ENCODE results near the gene HHEX. TPM values are rescaled to one million over a fixed set of nuclear protein-coding genes. Genes with fewer than 3 reads are reported as not detected.

Gene HHEX
- total and polyA plus RNA-seq, 10 of the 15 experiments (the other 5 are each of a cell fraction or from before 2014, with no cell fraction given) = 3.9 to 32.8 (median 16.4) TPM

DNA sequence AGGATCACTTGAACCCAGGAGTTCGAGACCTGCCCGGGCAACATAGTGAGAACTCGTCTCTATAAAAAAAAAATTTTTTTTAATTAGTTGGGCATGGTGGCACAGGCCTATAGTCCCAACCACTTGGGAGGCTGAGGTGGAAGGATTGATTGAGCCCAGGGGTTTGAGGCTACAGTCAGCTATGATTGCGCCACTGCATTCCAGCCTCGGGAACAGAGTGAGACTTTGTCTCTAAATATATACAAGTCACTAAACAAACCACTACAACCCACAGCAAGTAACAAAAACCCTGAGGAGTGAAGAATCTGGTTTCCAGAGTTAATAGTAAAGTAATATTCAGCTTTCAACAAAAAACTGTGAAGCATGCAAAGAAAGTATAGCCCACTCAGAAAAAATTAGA is 32.7 kb upstream of the HHEX start:
- RAD21 ChIA-PET (ENCODE audit: unreplicated experiment) = no interaction called here
- WGBS (ENCODE audit: insufficient coverage, insufficient replicate concordance, low lambda C conversion rate, missing lambda C conversion rate) = 79% methylated on average over 5 of the region's 5 CpGs
- no peak for TF ChIP-seq ZNF274 (IDR thresholded peaks at IDR 0.05; ENCODE audit: insufficient read depth, insufficient read length)
- TF ChIP-seq NFYA (IDR thresholded peaks at IDR 0.05; ENCODE audit: borderline replicate concordance, low read depth, low read length) = no peak
- no peak for TF ChIP-seq TCF7 (IDR thresholded peaks at IDR 0.05; ENCODE audit: borderline replicate concordance)
- TF ChIP-seq MYC (IDR thresholded peaks at IDR 0.05; ENCODE audit: insufficient read depth, insufficient read length, insufficient replicate concordance, low read length, severe bottlenecking) = no peak
- no peak for TF ChIP-seq ZNF207 (IDR thresholded peaks at IDR 0.05; ENCODE audit: borderline replicate concordance)
- no peak for TF ChIP-seq ZNF24 (IDR thresholded peaks at IDR 0.05)
- no peak for TF ChIP-seq KAT2A (conservative IDR thresholded peaks at IDR 0.05; ENCODE audit: control insufficient read depth, low read depth, low read length)
- no peak for ATAC-seq
- CTCF ChIA-PET = interaction anchor here (0.7 to 1.0 kb wide), 3 partner anchors 29 to 224 kb away, joined by 3 to 5 read pairs (median 3); no protein-coding TSS in a partner anchor
- Histone ChIP-seq H3K9ac (ENCODE audit: control insufficient read depth, insufficient read depth, low read length) (no peak overlapping the region), H3K36me3 (ENCODE audit: control insufficient read depth in 2 of 2, insufficient read depth in 2 of 2, low read length in 1 of 2) (peaks cover 1 to 18% of the 10 kb centered on the region in 2 experiments), H3K9me3 (replicated peaks; ENCODE audit: control insufficient read depth, insufficient read depth, low read length) (no peaks in the 10 kb centered on the region; the same call in 2 of the 3 replicates), H3K27ac (ENCODE audit: control insufficient read depth, insufficient read depth) (no peak overlapping the region), H3K4me3 (no peak overlapping the region), H3K4me2 (ENCODE audit: control insufficient read depth, insufficient read depth) (no peak overlapping the region), H3K27me3 (replicated peaks in 1 of 2; ENCODE audit: control insufficient read depth in 2 of 2, insufficient read depth in 2 of 2, low read length in 1 of 2) (no peaks in the 10 kb centered on the region), H2AFZ (ENCODE audit: control insufficient read depth, low read depth, low read length) (no peak overlapping the region), H4K20me1 (ENCODE audit: control insufficient read depth, insufficient read depth) (no peaks in the 10 kb centered on the region), H3K79me2 (ENCODE audit: control insufficient read depth, insufficient read depth, low read length) (no peaks in the 10 kb centered on the region), H3K4me1 (ENCODE audit: control insufficient read depth, insufficient read depth, low read length) (no peaks in the 10 kb centered on the region)
- in situ Hi-C loops (cut with MboI) = no loop called here
- POLR2A ChIA-PET = no interaction called here
- no TSS peak for BruUV-seq (replicated peaks)
- FAIRE-seq = no peak
- SMC1A ChIA-PET (ENCODE audit: uncharacterized antibody, unreplicated experiment) = no interaction called here
- intact Hi-C loops (cut with micrococcal nuclease; ENCODE audit: unreplicated experiment) = no loop called here
- no peak for DNase-seq (ENCODE audit: low read depth, low spot score)

DNA sequence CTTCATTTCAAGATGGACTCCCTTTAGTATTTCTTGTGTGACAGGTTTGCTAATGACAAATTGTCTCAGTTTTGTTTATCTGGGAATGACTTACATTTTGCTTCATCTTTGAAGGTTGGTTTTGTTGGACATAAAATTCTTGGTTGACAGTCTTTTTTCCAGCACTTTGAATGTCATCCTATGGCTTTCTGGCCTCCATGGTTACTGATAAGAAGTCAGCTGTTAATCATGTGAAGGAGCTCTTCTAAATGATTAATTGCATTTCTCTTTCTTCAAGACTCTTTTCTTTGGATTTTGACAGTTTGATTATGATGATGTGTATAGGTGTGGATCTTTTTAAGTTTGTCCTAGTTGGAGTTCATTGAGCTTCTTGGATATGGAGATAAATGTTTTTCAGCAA is 26.9 kb upstream of the HHEX start:
- SMC1A ChIA-PET (ENCODE audit: uncharacterized antibody, unreplicated experiment) = interaction anchor here (0.7 kb wide), 1 partner anchor 18 kb away, joined by 3 read pairs; no protein-coding TSS in a partner anchor
- RAD21 ChIA-PET (ENCODE audit: unreplicated experiment) = no interaction called here
- no peaks in the 10 kb centered on the region for H3K4me1 ChIP-seq (ENCODE audit: control insufficient read depth, insufficient read depth, low read length)
- no peak for DNase-seq (ENCODE audit: low read depth, low spot score)
- in situ Hi-C loops (cut with MboI) (no loop called here), intact Hi-C loops (cut with micrococcal nuclease; ENCODE audit: unreplicated experiment) (loop anchor here (1.0 kb wide), 1 partner anchor 38 kb away; no protein-coding TSS in a partner anchor)
- H3K9me3 ChIP-seq (replicated peaks; ENCODE audit: control insufficient read depth, insufficient read depth, low read length) = peaks cover 3% of the 10 kb centered on the region; the same call in 2 of the 3 replicates
- no peak overlapping the region for H3K4me3 ChIP-seq
- CTCF ChIA-PET = interaction anchor here (1.1 to 1.5 kb wide), 2 partner anchors 181 to 216 kb away, joined by 3 read pairs; no protein-coding TSS in a partner anchor
- no peaks in the 10 kb centered on the region for H3K36me3 ChIP-seq (ENCODE audit: control insufficient read depth in 2 of 2, insufficient read depth in 2 of 2, low read length in 1 of 2)
- FAIRE-seq = no peak
- no peaks in the 10 kb centered on the region for H4K20me1 ChIP-seq (ENCODE audit: control insufficient read depth, insufficient read depth)
- H3K79me2 ChIP-seq (ENCODE audit: control insufficient read depth, insufficient read depth, low read length) = no peaks in the 10 kb centered on the region
- POLR2A ChIA-PET = no interaction called here
- no peak overlapping the region for H3K4me2 ChIP-seq (ENCODE audit: control insufficient read depth, insufficient read depth)
- no peaks in the 10 kb centered on the region for H3K27me3 ChIP-seq (replicated peaks in 1 of 2; ENCODE audit: control insufficient read depth in 2 of 2, insufficient read depth in 2 of 2, low read length in 1 of 2)
- no peak overlapping the region for H2AFZ ChIP-seq (ENCODE audit: control insufficient read depth, low read depth, low read length)
- H3K27ac ChIP-seq (ENCODE audit: control insufficient read depth, insufficient read depth) = no peak overlapping the region
- no peak for ATAC-seq
- H3K9ac ChIP-seq (ENCODE audit: control insufficient read depth, insufficient read depth, low read length) = no peak overlapping the region
- BruUV-seq (replicated peaks) = no TSS peak
- no peak for TF ChIP-seq CREB1 (IDR thresholded peaks at IDR 0.05; ENCODE audit: low read depth)
- TF ChIP-seq ZBED1 (IDR thresholded peaks at IDR 0.05; ENCODE audit: borderline replicate concordance) = no peak
- no peak for TF ChIP-seq NR2C2 (IDR thresholded peaks at IDR 0.05; ENCODE audit: borderline replicate concordance, control insufficient read depth, insufficient read length, low read depth)
- TF ChIP-seq ZZZ3 (IDR thresholded peaks at IDR 0.05; ENCODE audit: control insufficient read depth, insufficient read length, low read depth) = no peak
- TF ChIP-seq MYC (IDR thresholded peaks at IDR 0.05; ENCODE audit: insufficient read depth, insufficient read length, insufficient replicate concordance, low read length, severe bottlenecking) = no peak
- no peak for TF ChIP-seq HCFC1 (IDR thresholded peaks at IDR 0.05; ENCODE audit: low read length)
- no peak for TF ChIP-seq SREBF1 (IDR thresholded peaks at IDR 0.05; ENCODE audit: low read length)
- no peak for TF ChIP-seq CEBPB (IDR thresholded peaks at IDR 0.05; ENCODE audit: borderline replicate concordance in 1 of 2, low read depth in 2 of 2, low read length in 2 of 2)
- TF ChIP-seq MTA2 (IDR thresholded peaks at IDR 0.05; ENCODE audit: low read depth) = no peak
- no peak for TF ChIP-seq IKZF1 (conservative IDR thresholded peaks at IDR 0.05)
- no peak for TF ChIP-seq POLR2AphosphoS5 (IDR thresholded peaks at IDR 0.05; ENCODE audit: low read length)
- TF ChIP-seq, protein P1, sequence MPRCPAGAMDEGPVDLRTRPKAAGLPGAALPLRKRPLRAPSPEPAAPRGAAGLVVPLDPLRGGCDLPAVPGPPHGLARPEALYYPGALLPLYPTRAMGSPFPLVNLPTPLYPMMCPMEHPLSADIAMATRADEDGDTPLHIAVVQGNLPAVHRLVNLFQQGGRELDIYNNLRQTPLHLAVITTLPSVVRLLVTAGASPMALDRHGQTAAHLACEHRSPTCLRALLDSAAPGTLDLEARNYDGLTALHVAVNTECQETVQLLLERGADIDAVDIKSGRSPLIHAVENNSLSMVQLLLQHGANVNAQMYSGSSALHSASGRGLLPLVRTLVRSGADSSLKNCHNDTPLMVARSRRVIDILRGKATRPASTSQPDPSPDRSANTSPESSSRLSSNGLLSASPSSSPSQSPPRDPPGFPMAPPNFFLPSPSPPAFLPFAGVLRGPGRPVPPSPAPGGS (IDR thresholded peaks at IDR 0.05; ENCODE audit: borderline replicate concordance, insufficient read depth, low read depth, low read length, poor library complexity, severe bottlenecking) = no peak
- TF ChIP-seq KAT2A (conservative IDR thresholded peaks at IDR 0.05; ENCODE audit: control insufficient read depth, low read depth, low read length) = no peak
- TF ChIP-seq BACH1 (IDR thresholded peaks at IDR 0.05; ENCODE audit: borderline replicate concordance) = no peak
- no peak for TF ChIP-seq RBBP5 (conservative IDR thresholded peaks at IDR 0.05)
